Prostate gland (tissue), 2 donors: ENCODE results near the gene THAP11. TPM values are rescaled to one million over a fixed set of nuclear protein-coding genes. Genes with fewer than 3 reads are reported as not detected.
"Not testable (repeated sequence)": the region's sequence is repeated elsewhere in the genome, so short reads cannot be mapped to it uniquely, and the experiment has no call there.

Experiments used
- DNase-seq: peaks from one replicate; pipeline ENCODE4 v3.0.0-alpha.2; 2019; ENCODE audit warnings: low spot score
- H3K27ac ChIP-seq, 2 donors: fragments of 200-600 bp; sonication (generic); 2 replicates each; pipeline ENCODE4 v1.5.1; 2017 to 2019
- H3K27me3 ChIP-seq: fragments of 200-600 bp; sonication (generic); replicated peaks from 2 replicates; pipeline ENCODE4 v1.5.1; 2019; ENCODE audit not compliant: insufficient read depth
- H3K36me3 ChIP-seq, 2 donors: fragments of 200-600 bp; sonication (generic); 1 replicate in 1 of 2; 2 replicates in 1 of 2; pipeline versions ENCODE4 v1.5.1 to v1.8.1; 2017 to 2019
- H3K4me1 ChIP-seq: fragments of 200-600 bp; sonication (generic); replicated peaks from 2 replicates; pipeline ENCODE4 v1.5.1; 2019
- H3K4me3 ChIP-seq, 2 donors: fragments of 200-600 bp; sonication (generic); 2 replicates each; pipeline ENCODE4 v1.5.1; 2017 to 2019
- H3K9me3 ChIP-seq: fragments of 200-600 bp; sonication (generic); 2 replicates; pipeline ENCODE4 v1.5.1; 2017
- POLR2A ChIP-seq: fragments of 450-650 bp; IDR thresholded peaks from one replicate; pipeline ENCODE4 v1.6.1; 2016; ENCODE audit warnings: antibody characterized with exemption, mild to moderate bottlenecking
- POLR2AphosphoS5 ChIP-seq: sonication (generic); formaldehyde crosslinking; IDR thresholded peaks from one replicate; pipeline ENCODE4 v1.6.1; 2017; ENCODE audit warnings: antibody characterized with exemption
- WGBS: methylation state at CpG from one replicate; pipeline ENCODE4 v1.1.5; 2018; 5-methylcytosine and 5-hydroxymethylcytosine counted together
- intact Hi-C: fragments of 100-400 bp; cut with DNase I; formaldehyde crosslinking; loops from one replicate; pipeline ENCODE4 v1.14.2; 2022
- total RNA-seq, 2 donors: library from RNA; depleted of rRNA; stranded (reverse); fragments of >200 nt; gene quantifications; one replicate each; pipeline ENCODE4 v1.1.0, GENCODE V29; 2016
- TF ChIP-seq, protein P1 (sequence below), 4 experiments: fragments of 200-600 bp in 2 of 4; fragments of 450-650 bp in 2 of 4; sonication (generic) in 2 of 4; IDR thresholded peaks; 1 replicate in 3 of 4; 2 replicates in 1 of 4; pipeline ENCODE4 v1.5.1; 2016 to 2019; ENCODE audit warnings: antibody characterized with exemption in 4 of 4, mild to moderate bottlenecking in 2 of 4, moderate library complexity in 2 of 4

The THAP11 gene
- total RNA-seq, 2 donors from 2014 or later = 60.2 to 78.6 TPM

DNA sequence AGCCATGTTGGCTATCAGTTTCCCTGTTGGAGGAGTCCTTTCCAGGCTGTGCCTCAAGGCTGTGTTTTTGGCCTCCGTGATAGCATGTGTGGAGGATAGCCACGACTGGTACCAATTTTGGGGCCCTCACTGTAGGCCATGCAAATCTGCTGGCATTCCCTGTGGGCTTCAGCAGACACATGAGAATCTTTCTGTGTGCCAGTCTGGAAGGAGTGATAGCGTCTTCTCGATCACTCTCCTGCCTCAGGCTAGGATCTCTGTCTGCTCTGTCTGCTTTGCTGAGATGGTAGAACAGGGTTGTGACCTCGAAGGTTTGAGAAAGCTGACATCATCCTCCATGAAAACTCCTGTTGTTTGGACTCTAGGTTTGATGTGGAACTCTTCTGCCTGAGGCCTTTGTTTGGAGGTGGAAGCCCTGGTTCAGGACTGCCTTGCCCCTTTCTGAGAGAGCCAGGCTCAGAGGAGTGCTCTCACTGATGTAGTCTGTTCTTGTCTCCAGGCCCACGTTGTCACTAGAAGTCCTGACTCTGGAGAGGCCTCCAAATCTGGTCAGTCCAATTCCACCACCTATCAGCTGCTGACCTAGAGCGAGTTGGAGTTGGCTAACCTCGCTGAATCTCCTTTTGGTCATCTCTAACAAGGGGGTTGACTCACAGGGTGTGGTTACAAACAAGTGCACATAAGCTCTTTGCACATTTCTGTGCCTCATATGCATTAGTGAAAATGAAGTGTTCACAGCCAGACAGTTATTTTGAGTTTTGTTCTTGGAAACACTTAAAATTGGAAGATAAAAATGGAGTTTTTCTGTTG, 18.7 kb downstream of the THAP11 start:
- Histone ChIP-seq H3K9me3 (no peaks in the 10 kb centered on the region), H3K27ac (no peak overlapping the region), H3K4me1 (peaks cover 4% of the 10 kb centered on the region), H3K4me3 (no peak overlapping the region), H3K27me3 (no peaks in the 10 kb centered on the region), H3K36me3 (no peaks in the 10 kb centered on the region)
- WGBS = 91% methylated on average over 8 of the region's 8 CpGs
- DNase-seq = no peak
- intact Hi-C loops = no loop called here
- TF ChIP-seq POLR2AphosphoS5 (no peak), POLR2A (no peak)
- TF ChIP-seq, protein P1, sequence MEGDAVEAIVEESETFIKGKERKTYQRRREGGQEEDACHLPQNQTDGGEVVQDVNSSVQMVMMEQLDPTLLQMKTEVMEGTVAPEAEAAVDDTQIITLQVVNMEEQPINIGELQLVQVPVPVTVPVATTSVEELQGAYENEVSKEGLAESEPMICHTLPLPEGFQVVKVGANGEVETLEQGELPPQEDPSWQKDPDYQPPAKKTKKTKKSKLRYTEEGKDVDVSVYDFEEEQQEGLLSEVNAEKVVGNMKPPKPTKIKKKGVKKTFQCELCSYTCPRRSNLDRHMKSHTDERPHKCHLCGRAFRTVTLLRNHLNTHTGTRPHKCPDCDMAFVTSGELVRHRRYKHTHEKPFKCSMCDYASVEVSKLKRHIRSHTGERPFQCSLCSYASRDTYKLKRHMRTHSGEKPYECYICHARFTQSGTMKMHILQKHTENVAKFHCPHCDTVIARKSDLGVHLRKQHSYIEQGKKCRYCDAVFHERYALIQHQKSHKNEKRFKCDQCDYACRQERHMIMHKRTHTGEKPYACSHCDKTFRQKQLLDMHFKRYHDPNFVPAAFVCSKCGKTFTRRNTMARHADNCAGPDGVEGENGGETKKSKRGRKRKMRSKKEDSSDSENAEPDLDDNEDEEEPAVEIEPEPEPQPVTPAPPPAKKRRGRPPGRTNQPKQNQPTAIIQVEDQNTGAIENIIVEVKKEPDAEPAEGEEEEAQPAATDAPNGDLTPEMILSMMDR (IDR thresholded peaks at IDR 0.05) = no peak

DNA sequence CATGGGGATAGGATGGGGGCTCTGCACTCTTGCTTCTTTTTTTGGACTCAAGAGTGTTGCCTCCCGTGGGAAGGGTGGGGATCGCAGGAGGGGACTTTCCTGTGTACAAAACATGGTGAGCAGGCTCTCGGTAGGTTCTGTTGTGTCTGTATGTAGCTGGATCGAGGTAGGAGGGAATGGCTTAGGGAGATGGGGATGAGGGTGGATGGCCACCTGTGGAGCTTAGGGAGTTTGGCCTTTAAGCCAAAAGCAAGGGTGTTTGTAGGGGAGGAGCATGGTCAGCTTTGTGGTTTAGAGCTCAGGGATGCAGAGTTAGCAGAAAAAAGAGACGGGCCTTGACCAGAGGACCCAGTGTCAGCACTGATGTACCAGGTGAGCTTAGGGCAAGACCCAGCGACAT, 19.8 kb downstream of the THAP11 start:
- Histone ChIP-seq H3K4me3 (no peak overlapping the region), H3K4me1 (peaks cover 4% of the 10 kb centered on the region), H3K27me3 (no peaks in the 10 kb centered on the region), H3K27ac (no peak overlapping the region), H3K36me3 (peaks cover 0 to 1% of the 10 kb centered on the region in 2 donors), H3K9me3 (no peaks in the 10 kb centered on the region)
- intact Hi-C loops = no loop called here
- TF ChIP-seq POLR2A (no peak), POLR2AphosphoS5 (no peak)
- TF ChIP-seq, protein P1 (IDR thresholded peaks at IDR 0.05) = no peak
- DNase-seq = no peak
- 94% methylated on average over 6 of the region's 6 CpGs for WGBS

DNA sequence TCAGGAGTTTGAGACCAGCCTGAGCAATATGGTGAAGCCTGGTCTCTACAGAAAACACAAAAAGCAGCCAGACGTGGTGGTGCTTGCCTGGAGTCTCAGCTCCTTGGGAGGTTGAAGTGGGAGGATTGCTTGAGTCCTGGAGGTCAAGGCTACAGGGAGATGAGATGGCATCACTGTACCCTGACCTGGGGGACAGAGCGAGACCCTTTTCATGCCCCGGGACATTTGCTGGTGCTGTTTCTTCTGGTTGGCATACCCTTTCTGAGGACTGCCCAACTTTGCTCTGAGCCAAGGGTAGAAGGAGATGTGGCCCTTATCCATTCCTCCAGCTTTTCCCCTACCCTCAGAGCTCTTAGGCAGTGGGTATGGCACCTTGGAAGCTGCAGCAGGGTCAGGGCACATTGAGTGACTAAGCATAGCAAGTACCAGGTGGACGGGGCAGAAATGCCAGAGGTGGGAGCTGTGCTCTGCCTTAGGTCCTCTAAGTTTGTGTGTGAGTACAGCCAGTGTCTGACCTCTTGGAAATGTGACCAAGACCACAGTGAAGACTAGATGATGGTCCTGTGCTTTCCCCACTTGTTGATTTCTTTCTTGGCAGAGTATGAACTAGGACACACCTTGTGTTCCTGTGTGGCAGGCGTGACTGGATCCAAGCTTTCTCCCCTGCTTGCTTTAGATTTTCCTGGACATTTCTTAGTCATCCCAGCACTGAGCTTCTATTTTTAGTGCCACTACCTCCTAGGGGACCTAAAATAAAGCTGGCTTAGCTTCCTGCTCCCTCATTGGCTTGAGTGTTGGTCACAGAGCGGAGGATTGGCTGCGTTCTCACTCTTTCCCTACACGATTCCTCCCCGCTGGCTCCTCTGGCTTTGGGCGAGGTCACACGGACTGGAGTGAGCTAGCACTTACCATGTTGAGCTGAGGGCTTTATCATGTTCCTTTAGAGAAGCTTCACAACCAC, 20.8 kb downstream of the THAP11 start:
- no peak overlapping the region for H3K4me3 ChIP-seq
- peaks cover 0 to 6% of the 10 kb centered on the region in 2 donors for H3K36me3 ChIP-seq
- intact Hi-C loops = no loop called here
- DNase-seq = no peak
- no peaks in the 10 kb centered on the region for H3K4me1 ChIP-seq
- WGBS = 73% methylated on average over 11 of the region's 11 CpGs
- no peak overlapping the region for H3K27ac ChIP-seq
- no peaks in the 10 kb centered on the region for H3K9me3 ChIP-seq
- no peaks in the 10 kb centered on the region for H3K27me3 ChIP-seq
- TF ChIP-seq POLR2AphosphoS5 (no peak), POLR2A (no peak)
- TF ChIP-seq, protein P1 (IDR thresholded peaks at IDR 0.05) = no peak

DNA sequence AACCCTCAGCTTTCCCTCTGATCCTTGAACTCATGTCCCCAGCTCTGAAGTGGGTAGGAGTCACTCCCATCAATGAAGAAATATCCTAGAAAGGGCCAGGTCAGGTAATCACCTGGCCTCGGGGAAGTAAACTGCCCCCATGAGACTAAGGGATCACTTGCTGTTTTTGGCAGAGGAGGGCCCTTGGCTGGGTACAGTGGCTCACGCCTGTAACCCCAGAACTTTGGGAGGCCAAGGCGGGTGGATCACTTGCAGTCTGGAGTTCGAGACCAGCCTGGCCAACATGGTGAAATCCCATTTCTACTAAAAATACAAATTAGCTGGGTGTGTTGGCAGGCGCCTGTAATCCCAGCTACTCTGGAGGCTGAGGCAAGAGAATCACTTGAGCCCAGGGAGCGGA, 21.9 kb downstream of the THAP11 start:
- H3K36me3 ChIP-seq, intact Hi-C loops, H3K4me1 ChIP-seq, H3K9me3 ChIP-seq, H3K4me3 ChIP-seq, H3K27ac ChIP-seq, DNase-seq, H3K27me3 ChIP-seq: not testable (repeated sequence)
- WGBS = 95% methylated on average over 6 of the region's 6 CpGs

DNA sequence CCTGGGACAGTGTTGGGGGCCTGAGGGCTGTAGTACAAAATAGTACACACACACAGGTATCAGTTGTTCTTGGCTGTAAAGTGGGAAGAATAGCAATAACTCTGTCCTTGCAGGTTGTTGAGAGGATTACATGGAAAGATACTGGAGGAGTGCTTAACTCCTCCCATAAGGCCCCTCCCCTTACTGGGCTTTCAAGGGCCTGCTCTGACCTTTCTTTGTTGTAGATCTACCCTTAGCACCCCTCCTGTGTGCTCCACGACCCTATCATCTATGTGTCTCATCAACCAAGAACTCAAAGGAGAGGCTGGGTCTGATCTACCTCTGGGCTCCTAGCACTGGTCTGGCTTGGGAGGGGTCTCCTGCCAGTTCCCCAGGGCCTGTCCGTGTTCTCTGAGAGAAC, 22.5 kb downstream of the THAP11 start:
- DNase-seq = no peak
- H3K4me1 ChIP-seq = no peaks in the 10 kb centered on the region
- H3K27me3 ChIP-seq = no peaks in the 10 kb centered on the region
- H3K27ac ChIP-seq = no peak overlapping the region
- no peaks in the 10 kb centered on the region for H3K9me3 ChIP-seq
- no peak overlapping the region for H3K4me3 ChIP-seq
- intact Hi-C loops = no loop called here
- WGBS = 79% methylated on average over 2 of the region's 2 CpGs
- H3K36me3 ChIP-seq = peaks cover 0 to 6% of the 10 kb centered on the region in 2 donors
- TF ChIP-seq POLR2A (no peak), POLR2AphosphoS5 (no peak)
- TF ChIP-seq, protein P1 (IDR thresholded peaks at IDR 0.05) = no peak
